Loucy (cell line): ENCODE results near the gene RBMS3.

Source experiments
- EZH2phosphoT487 ChIP-seq: fragments of 200-600 bp; IDR thresholded peaks from 2 replicates; pipeline ENCODE4 v1.6.1; 2018; ENCODE audit warnings: antibody characterized with exemption, mild to moderate bottlenecking, moderate library complexity, borderline replicate concordance
- TF ChIP-seq, protein P1 (sequence below): fragments of 200-600 bp; sonication (generic); conservative IDR thresholded peaks from 2 replicates; pipeline ENCODE4 v1.5.1; 2014; ENCODE audit warnings: mild to moderate bottlenecking, antibody characterized with exemption, low read length

DNA sequence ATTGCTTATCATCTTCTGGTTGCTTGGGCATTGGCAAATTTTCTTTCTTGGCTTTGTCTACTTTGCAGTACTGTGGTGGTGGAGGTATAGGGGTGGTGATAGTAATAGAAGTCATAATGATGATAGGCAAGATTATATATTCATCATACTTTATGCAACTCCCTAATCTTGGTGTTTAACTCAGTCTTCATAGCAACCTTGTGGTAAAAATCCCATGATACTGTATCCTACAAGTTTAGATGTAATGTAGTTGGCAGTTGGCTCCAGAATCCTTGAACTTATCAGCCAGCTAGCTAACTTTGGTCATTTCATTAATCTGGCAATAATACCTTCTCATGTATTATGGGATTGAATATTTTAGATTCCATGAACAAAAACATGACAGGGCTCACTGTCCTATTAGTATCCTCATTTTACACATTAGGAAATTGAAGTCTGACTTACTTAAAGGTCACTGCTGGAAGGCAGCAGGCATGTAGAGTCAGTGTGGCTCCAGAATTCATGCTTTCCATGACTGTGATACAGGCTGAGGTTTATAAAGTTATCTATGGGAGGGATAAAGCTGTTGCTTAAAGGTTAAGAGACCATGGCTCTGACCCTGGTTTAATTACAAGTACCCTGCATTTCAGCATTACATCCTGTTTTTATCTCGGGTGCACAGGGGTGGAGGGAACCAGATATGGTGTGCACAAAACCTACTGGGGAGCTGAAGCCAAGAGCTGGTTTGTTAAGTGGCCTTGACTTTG lies 33.3 kb downstream of the RBMS3 start:
- TF ChIP-seq, protein P1, sequence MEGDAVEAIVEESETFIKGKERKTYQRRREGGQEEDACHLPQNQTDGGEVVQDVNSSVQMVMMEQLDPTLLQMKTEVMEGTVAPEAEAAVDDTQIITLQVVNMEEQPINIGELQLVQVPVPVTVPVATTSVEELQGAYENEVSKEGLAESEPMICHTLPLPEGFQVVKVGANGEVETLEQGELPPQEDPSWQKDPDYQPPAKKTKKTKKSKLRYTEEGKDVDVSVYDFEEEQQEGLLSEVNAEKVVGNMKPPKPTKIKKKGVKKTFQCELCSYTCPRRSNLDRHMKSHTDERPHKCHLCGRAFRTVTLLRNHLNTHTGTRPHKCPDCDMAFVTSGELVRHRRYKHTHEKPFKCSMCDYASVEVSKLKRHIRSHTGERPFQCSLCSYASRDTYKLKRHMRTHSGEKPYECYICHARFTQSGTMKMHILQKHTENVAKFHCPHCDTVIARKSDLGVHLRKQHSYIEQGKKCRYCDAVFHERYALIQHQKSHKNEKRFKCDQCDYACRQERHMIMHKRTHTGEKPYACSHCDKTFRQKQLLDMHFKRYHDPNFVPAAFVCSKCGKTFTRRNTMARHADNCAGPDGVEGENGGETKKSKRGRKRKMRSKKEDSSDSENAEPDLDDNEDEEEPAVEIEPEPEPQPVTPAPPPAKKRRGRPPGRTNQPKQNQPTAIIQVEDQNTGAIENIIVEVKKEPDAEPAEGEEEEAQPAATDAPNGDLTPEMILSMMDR, result no peak
- TF ChIP-seq EZH2phosphoT487, result no peak
